NB4 (cell line): ENCODE results near the gene HJV.

ENCODE experiments used
- CTCF ChIP-seq: IDR thresholded peaks from one replicate; pipeline ENCODE4 v1.5.1; 2012; ENCODE audit warnings: low read depth, low read length
- MAX ChIP-seq: IDR thresholded peaks from 2 replicates; pipeline ENCODE4 v1.6.1; 2011; ENCODE audit warnings: low read depth, low read length

GRCh38 chr1:146031476-146031875 lies 9.9 kb upstream of the HJV start:
- TF ChIP-seq CTCF (no peak), MAX (no peak)
